C4-2B (cell line): ENCODE data around the gene NXF3.

Source experiments
- H3K27ac ChIP-seq: fragments of 450-650 bp; 2 replicates; pipeline ENCODE4 v1.5.1; 2017
- CTCF ChIP-seq: fragments of 450-650 bp; conservative IDR thresholded peaks from 2 replicates; pipeline ENCODE4 v1.5.1; 2017; ENCODE audit warnings: mild to moderate bottlenecking
- ZFX ChIP-seq: fragments of 450-650 bp; IDR thresholded peaks from 2 replicates; pipeline ENCODE4 v1.6.1; 2017

The NXF3 gene

GRCh38 chrX:103100484-103100883 is 7.5 kb upstream of the NXF3 start:
- H3K27ac ChIP-seq: no peak overlapping the region
- TF ChIP-seq CTCF (no peak), ZFX (no peak)

GRCh38 chrX:103099691-103100090 is 6.7 kb upstream of the NXF3 start:
- TF ChIP-seq CTCF (no peak), ZFX (no peak)
- H3K27ac ChIP-seq: no peak overlapping the region

- TF ChIP-seq CTCF (no peak), ZFX (no peak)
- H3K27ac ChIP-seq: no peak overlapping the region
Observed at GRCh38 chrX:103098488-103098887, 5.5 kb upstream of the NXF3 start.

- H3K27ac ChIP-seq: no peak overlapping the region
- TF ChIP-seq CTCF: no peak
- TF ChIP-seq ZFX: no peak
Observed at GRCh38 chrX:103081051-103081450, 11.9 kb downstream of the NXF3 start.

GRCh38 chrX:103073467-103073866 is 19.5 kb downstream of the NXF3 start:
- TF ChIP-seq CTCF (no peak), ZFX (no peak)
- H3K27ac ChIP-seq: no peak overlapping the region

- no peak for TF ChIP-seq ZFX
- TF ChIP-seq CTCF: no peak
- H3K27ac ChIP-seq: no peak overlapping the region
Observed at GRCh38 chrX:103066606-103067005, 26.3 kb downstream of the NXF3 start.

- TF ChIP-seq ZFX: no peak
- no peak for TF ChIP-seq CTCF
- no peak within 1 kb of the TSS for H3K27ac ChIP-seq
Observed at GRCh38 chrX:103063918-103064434, 29.0 kb downstream of the NXF3 start, which contains the start of gene BEX1. TSS of gene BEX1 (minus strand) at chrX:103064171. CDS start at chrX:103063274, 897 bp downstream.
